MM.1S (cell line): Measurements from ENCODE around the gene TDRD12.
"Not testable (repeated sequence)": the region's sequence is repeated elsewhere in the genome, so short reads cannot be mapped to it uniquely, and the experiment has no call there.

Source experiments
- DNase-seq: peaks from one replicate; pipeline ENCODE4 v3.0.0-alpha.2; 2015
- H2AFZ ChIP-seq: fragments of 300-600 bp; sonication (generic); 2 replicates; pipeline ENCODE4 v1.6.0; 2016; ENCODE audit warnings: antibody characterized with exemption, low read length
- H3F3A ChIP-seq: fragments of 300-600 bp; sonication (generic); 2 replicates; pipeline ENCODE4 v1.6.1; 2016; ENCODE audit warnings: mild to moderate bottlenecking, antibody characterized with exemption, low read length, moderate library complexity, mixed read lengths; ENCODE audit not compliant: insufficient read depth
- H3K27ac ChIP-seq: fragments of 300-600 bp; sonication (generic); 2 replicates; pipeline ENCODE4 v1.5.1; 2016; ENCODE audit warnings: mild to moderate bottlenecking, low read length
- H3K27me3 ChIP-seq: fragments of 300-600 bp; sonication (generic); replicated peaks from 2 replicates; pipeline ENCODE4 v1.6.0; 2016; ENCODE audit warnings: low read length; ENCODE audit not compliant: insufficient read depth
- H3K36me3 ChIP-seq: fragments of 300-600 bp; sonication (generic); replicated peaks from 2 replicates; pipeline ENCODE4 v1.6.1; 2016; ENCODE audit warnings: mild to moderate bottlenecking, low read length, mixed read lengths; ENCODE audit not compliant: insufficient read depth
- H3K4me1 ChIP-seq: fragments of 300-600 bp; sonication (generic); 2 replicates; pipeline ENCODE4 v1.6.1; 2016; ENCODE audit warnings: low read length, mixed read lengths
- H3K4me2 ChIP-seq: fragments of 300-600 bp; sonication (generic); 2 replicates; pipeline ENCODE4 v1.6.0; 2016; ENCODE audit warnings: low read depth, low read length
- H3K4me3 ChIP-seq: fragments of 300-600 bp; sonication (generic); 2 replicates; pipeline ENCODE4 v1.5.1; 2016; ENCODE audit warnings: low read length, mixed read lengths
- H3K79me2 ChIP-seq: fragments of 300-600 bp; sonication (generic); 2 replicates; pipeline ENCODE4 v1.6.1; 2016; ENCODE audit warnings: mixed run types, low read length, mixed read lengths
- H3K9ac ChIP-seq: fragments of 300-600 bp; sonication (generic); 2 replicates; pipeline ENCODE4 v1.6.1; 2016; ENCODE audit warnings: low read length, mixed read lengths
- H3K9me2 ChIP-seq: fragments of 300-600 bp; sonication (generic); replicated peaks from 2 replicates; pipeline ENCODE4 v1.6.1; 2016; ENCODE audit warnings: mild to moderate bottlenecking, low read length, mixed read lengths; ENCODE audit not compliant: insufficient read depth
- H3K9me3 ChIP-seq: fragments of 300-600 bp; sonication (generic); replicated peaks from 2 replicates; pipeline ENCODE4 v1.6.1; 2016; ENCODE audit warnings: mild to moderate bottlenecking, low read length, mixed read lengths; ENCODE audit not compliant: insufficient read depth
- H4K20me1 ChIP-seq: fragments of 300-600 bp; sonication (generic); 2 replicates; pipeline ENCODE4 v1.6.1; 2016; ENCODE audit warnings: mild to moderate bottlenecking, low read length, moderate library complexity, mixed read lengths; ENCODE audit not compliant: insufficient read depth
- CTCF ChIP-seq: fragments of 300-600 bp; sonication (generic); IDR thresholded peaks from 2 replicates; pipeline ENCODE4 v1.5.1; 2016; ENCODE audit warnings: antibody characterized with exemption, low read length, mixed read lengths
- EZH2 ChIP-seq: fragments of 300-600 bp; sonication (generic); optimal IDR thresholded peaks from 2 replicates; pipeline ENCODE3; 2017; ENCODE audit warnings: low read depth, mild to moderate bottlenecking, antibody characterized with exemption, low read length, mixed read lengths
- EZH2phosphoT487 ChIP-seq: fragments of 300-600 bp; sonication (generic); IDR thresholded peaks from 2 replicates; pipeline ENCODE4 v1.6.1; 2018; ENCODE audit warnings: antibody characterized with exemption, low read length

Gene TDRD12

GRCh38 chr19:32708457-32708856, 11.1 kb upstream of the TDRD12 start:
- no peaks in the 10 kb centered on the region for H3K4me1 ChIP-seq
- H3K9me2 ChIP-seq: no peaks in the 10 kb centered on the region
- H4K20me1 ChIP-seq: no peaks in the 10 kb centered on the region
- H3K9me3 ChIP-seq: no peaks in the 10 kb centered on the region
- no peak overlapping the region for H3K9ac ChIP-seq
- no peak overlapping the region for H3K27ac ChIP-seq
- TF ChIP-seq EZH2phosphoT487 (no peak), CTCF (no peak), EZH2 (no peak)
- H3K79me2 ChIP-seq: peaks cover 11% of the 10 kb centered on the region; the same call in 1 of the 2 replicates
- H3K4me2 ChIP-seq: no peak overlapping the region
- no peaks in the 10 kb centered on the region for H3K27me3 ChIP-seq
- no peaks in the 10 kb centered on the region; the same call in 1 of the 2 replicates for H3K36me3 ChIP-seq
- no peaks in the 10 kb centered on the region for H3F3A ChIP-seq
- H2AFZ ChIP-seq: no peak overlapping the region
- DNase-seq: no peak
- H3K4me3 ChIP-seq: no peak overlapping the region

GRCh38 chr19:32709032-32709431, 10.5 kb upstream of the TDRD12 start:
- DNase-seq: no peak
- TF ChIP-seq EZH2phosphoT487: no peak
- TF ChIP-seq CTCF: no peak
- no peak for TF ChIP-seq EZH2

GRCh38 chr19:32711747-32712146, 7.8 kb upstream of the TDRD12 start:
- Histone ChIP-seq H3K9me2 (no peaks in the 10 kb centered on the region), H3K79me2 (peaks cover 6% of the 10 kb centered on the region; the same call in 1 of the 2 replicates), H3K27me3 (no peaks in the 10 kb centered on the region), H3K9me3 (no peaks in the 10 kb centered on the region), H3K36me3 (no peaks in the 10 kb centered on the region), H3K9ac (no peak overlapping the region), H3K4me3 (no peak overlapping the region), H3K4me2 (no peak overlapping the region), H3K4me1 (no peaks in the 10 kb centered on the region), H2AFZ (no peak overlapping the region), H3K27ac (no peak overlapping the region), H4K20me1 (no peaks in the 10 kb centered on the region), H3F3A (no peaks in the 10 kb centered on the region)
- no peak for TF ChIP-seq EZH2
- no peak for TF ChIP-seq CTCF
- no peak for TF ChIP-seq EZH2phosphoT487
- DNase-seq: no peak

More at GRCh38 chr19:32709032-32709431, 10.5 kb upstream of the TDRD12 start:
- no peaks in the 10 kb centered on the region for H3F3A ChIP-seq
- H2AFZ ChIP-seq: no peak overlapping the region
- peaks cover 11% of the 10 kb centered on the region; the same call in 1 of the 2 replicates for H3K79me2 ChIP-seq
- no peak overlapping the region for H3K4me2 ChIP-seq
- H3K9me3 ChIP-seq: no peaks in the 10 kb centered on the region
- H3K27me3 ChIP-seq: no peaks in the 10 kb centered on the region
- no peaks in the 10 kb centered on the region for H4K20me1 ChIP-seq
- no peaks in the 10 kb centered on the region for H3K9me2 ChIP-seq
- H3K4me3 ChIP-seq: no peak overlapping the region
- H3K4me1 ChIP-seq: no peaks in the 10 kb centered on the region
- H3K27ac ChIP-seq: no peak overlapping the region
- no peaks in the 10 kb centered on the region; the same call in 1 of the 2 replicates for H3K36me3 ChIP-seq
- H3K9ac ChIP-seq: no peak overlapping the region

- H3K9me3 ChIP-seq, H3K27ac ChIP-seq, H3K4me1 ChIP-seq, H3K9ac ChIP-seq, H3F3A ChIP-seq, H3K4me2 ChIP-seq, H3K4me3 ChIP-seq, H4K20me1 ChIP-seq, H3K27me3 ChIP-seq, H3K9me2 ChIP-seq, H2AFZ ChIP-seq, H3K36me3 ChIP-seq, H3K79me2 ChIP-seq, DNase-seq: not testable (repeated sequence)
These were observed 3.4 kb upstream of the TDRD12 start for GRCh38 chr19:32716203-32716602.
